HUES48 (cell line): ENCODE data around the gene TOX2.
A peak's percentile ranks its signal among the peaks of the same experiment; 100 is the strongest.

ENCODE experiments used
- H3K27ac ChIP-seq: one replicate; pipeline ENCODE4 v1.7.0; 2013; ENCODE audit warnings: low read depth, low read length, inconsistent platforms
- H3K27me3 ChIP-seq: 2 replicates; pipeline ENCODE4 v1.6.1; 2013; ENCODE audit warnings: mild to moderate bottlenecking, low read length; ENCODE audit not compliant: control insufficient read depth, insufficient read depth
- H3K36me3 ChIP-seq: 2 replicates; pipeline ENCODE4 v1.6.1; 2013; ENCODE audit warnings: low read length; ENCODE audit not compliant: control insufficient read depth, insufficient read depth
- H3K4me1 ChIP-seq: 2 replicates; pipeline ENCODE4 v1.6.1; 2013; ENCODE audit warnings: mild to moderate bottlenecking, low read length; ENCODE audit not compliant: control insufficient read depth, insufficient read depth
- H3K4me3 ChIP-seq: 2 replicates; pipeline ENCODE4 v1.5.1; 2013; ENCODE audit warnings: mild to moderate bottlenecking, low read depth, low read length
- H3K9ac ChIP-seq: 2 replicates; pipeline ENCODE4 v1.6.1; 2013; ENCODE audit warnings: mild to moderate bottlenecking, low read depth, low read length, moderate library complexity
- H3K9me3 ChIP-seq: 2 replicates; pipeline ENCODE4 v1.6.1; 2013; ENCODE audit warnings: low read length; ENCODE audit not compliant: control insufficient read depth, insufficient read depth

Gene TOX2, protein sequence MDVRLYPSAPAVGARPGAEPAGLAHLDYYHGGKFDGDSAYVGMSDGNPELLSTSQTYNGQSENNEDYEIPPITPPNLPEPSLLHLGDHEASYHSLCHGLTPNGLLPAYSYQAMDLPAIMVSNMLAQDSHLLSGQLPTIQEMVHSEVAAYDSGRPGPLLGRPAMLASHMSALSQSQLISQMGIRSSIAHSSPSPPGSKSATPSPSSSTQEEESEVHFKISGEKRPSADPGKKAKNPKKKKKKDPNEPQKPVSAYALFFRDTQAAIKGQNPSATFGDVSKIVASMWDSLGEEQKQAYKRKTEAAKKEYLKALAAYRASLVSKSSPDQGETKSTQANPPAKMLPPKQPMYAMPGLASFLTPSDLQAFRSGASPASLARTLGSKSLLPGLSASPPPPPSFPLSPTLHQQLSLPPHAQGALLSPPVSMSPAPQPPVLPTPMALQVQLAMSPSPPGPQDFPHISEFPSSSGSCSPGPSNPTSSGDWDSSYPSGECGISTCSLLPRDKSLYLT

DNA sequence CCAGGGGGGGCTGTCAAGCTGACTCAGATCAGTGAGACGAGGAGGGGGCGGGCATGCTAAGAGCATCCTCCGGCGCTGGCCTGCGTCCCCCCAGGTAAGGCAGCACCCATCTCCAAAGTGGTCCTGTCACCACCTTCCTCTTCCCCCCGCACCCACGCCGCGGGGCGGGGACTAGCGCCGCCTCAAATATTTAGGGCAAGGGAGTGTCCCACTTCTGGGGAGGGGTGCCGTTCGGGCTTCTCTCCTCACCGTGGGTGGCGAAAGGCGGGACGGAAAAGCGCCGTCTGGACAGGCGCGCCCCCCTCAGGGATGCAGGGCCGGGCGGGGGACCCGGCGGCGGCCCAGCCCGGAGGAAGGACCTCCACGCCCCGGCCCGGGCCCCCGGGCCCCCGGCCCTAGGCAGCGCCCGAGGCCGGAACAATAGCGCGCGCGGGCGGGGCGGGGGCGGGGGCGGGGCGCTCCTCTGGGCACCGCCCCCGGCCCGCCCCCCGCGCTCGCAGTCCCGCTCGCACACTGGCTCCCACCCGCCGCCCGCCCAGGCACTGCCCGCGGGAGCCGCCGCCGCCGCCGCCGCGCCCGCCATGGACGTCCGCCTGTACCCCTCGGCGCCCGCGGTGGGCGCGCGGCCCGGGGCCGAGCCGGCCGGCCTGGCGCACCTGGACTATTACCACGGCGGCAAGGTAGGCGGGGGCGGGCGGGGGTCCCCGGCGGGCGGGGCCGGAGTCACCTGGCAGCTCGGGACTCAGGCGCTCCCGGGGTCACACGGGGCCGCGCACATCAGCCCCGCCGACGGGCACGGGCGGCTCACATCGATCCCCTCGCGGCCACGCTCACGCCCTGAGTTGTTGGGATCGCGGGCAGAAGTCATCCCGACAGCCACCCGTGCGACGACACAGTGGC lies at the start of gene TOX2:
Gene TOX2 (plus strand): TSS at position 542 of the 900 bp plus-strand sequence. CDS start 40 bp downstream, at position 582.
- H3K4me3 ChIP-seq: peak within 1 kb of the TSS; percentile 65
- H3K9me3 ChIP-seq: no peaks in the 10 kb centered on the region
- no peak within 1 kb of the TSS for H3K27ac ChIP-seq
- peaks cover 3% of the 10 kb centered on the region for H3K4me1 ChIP-seq
- no peak within 1 kb of the TSS for H3K9ac ChIP-seq
- H3K27me3 ChIP-seq: peaks cover 47% of the 10 kb centered on the region
- H3K36me3 ChIP-seq: no peaks in the 10 kb centered on the region

DNA sequence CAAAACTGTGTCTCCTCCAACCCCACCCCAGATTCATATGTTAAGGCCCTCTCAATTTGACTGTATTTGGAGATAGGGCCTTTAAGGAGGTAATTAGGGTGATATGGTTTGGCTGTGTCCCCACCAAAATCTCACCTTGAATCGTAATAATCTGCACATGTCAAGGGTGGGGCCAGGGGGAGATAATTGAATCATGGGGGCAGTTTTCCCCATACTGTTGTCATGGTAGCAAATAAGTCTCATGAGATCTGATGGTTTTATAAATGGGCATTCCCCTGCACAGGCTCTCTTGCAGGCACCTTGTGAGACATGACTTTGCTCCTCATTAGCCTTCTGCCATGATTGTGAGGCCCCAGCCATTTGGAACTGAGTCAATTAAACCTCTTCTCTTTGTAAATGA lies 46.6 kb upstream of the TOX2 start:
- no peak overlapping the region for H3K27ac ChIP-seq
- no peaks in the 10 kb centered on the region for H3K4me1 ChIP-seq
- no peak overlapping the region for H3K4me3 ChIP-seq
- H3K27me3 ChIP-seq: no peaks in the 10 kb centered on the region
- no peak overlapping the region for H3K9ac ChIP-seq
- no peaks in the 10 kb centered on the region for H3K36me3 ChIP-seq
- no peaks in the 10 kb centered on the region for H3K9me3 ChIP-seq

DNA sequence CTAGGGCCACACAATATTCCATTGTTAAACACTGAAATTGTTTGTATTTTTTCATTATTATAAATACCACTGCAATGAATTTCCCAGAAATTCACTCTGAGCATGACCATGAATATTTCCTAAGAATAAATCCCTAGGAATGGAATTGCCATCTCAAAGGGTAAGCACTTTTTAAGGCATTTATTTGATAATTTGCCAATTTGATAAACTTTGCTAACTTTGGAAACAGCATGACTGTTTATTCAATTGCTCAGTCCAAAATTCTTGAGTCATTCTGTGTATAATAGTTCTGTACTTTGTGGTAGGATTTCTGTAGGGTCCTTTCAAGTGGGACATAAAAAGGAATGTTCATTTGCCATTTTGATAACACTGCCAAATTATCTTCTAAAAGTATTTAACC lies 44.2 kb upstream of the TOX2 start:
- Histone ChIP-seq H3K36me3 (no peaks in the 10 kb centered on the region), H3K27ac (no peak overlapping the region), H3K4me3 (no peak overlapping the region), H3K4me1 (no peaks in the 10 kb centered on the region), H3K9ac (no peak overlapping the region), H3K9me3 (no peaks in the 10 kb centered on the region), H3K27me3 (no peaks in the 10 kb centered on the region)

GRCh38 chr20:43878776-43879175 lies 35.9 kb upstream of the TOX2 start:
- H3K9me3 ChIP-seq: no peaks in the 10 kb centered on the region; the same call in 1 of the 2 replicates
- no peaks in the 10 kb centered on the region for H3K4me1 ChIP-seq
- H3K27me3 ChIP-seq: no peaks in the 10 kb centered on the region
- no peak overlapping the region for H3K4me3 ChIP-seq
- H3K9ac ChIP-seq: no peak overlapping the region
- H3K27ac ChIP-seq: no peak overlapping the region
- H3K36me3 ChIP-seq: no peaks in the 10 kb centered on the region

GRCh38 chr20:43893930-43894329 lies 20.7 kb upstream of the TOX2 start:
- H3K4me3 ChIP-seq: no peak overlapping the region
- H3K27ac ChIP-seq: peak overlapping the region; percentile 87
- H3K4me1 ChIP-seq: peaks cover 16% of the 10 kb centered on the region
- H3K27me3 ChIP-seq: no peaks in the 10 kb centered on the region
- H3K36me3 ChIP-seq: no peaks in the 10 kb centered on the region
- no peak overlapping the region for H3K9ac ChIP-seq
- peaks cover 6% of the 10 kb centered on the region; the same call in 1 of the 2 replicates for H3K9me3 ChIP-seq

DNA sequence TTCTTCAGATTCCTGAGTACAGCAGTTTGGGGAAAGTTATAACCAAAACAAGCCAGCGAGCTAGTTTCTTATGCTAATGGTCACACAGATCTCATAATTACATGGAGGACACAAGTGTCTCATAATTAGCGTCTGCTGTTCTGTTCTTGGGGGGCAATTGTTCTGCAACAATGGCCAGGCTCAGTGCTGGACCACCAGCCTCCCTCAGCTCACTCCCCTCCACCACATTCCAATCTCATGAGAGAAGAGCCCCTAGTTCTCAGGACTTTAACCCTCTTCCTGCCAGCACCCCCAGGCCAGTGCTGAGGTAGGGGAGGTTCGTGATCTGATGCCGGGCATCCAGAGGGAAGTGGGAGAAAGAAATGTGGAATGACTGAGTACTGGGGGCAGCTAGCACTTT lies 20.2 kb upstream of the TOX2 start:
- Histone ChIP-seq H3K27me3 (no peaks in the 10 kb centered on the region), H3K9me3 (peaks cover 4% of the 10 kb centered on the region; the same call in 1 of the 2 replicates), H3K36me3 (no peaks in the 10 kb centered on the region), H3K27ac (peak overlapping the region; percentile 87), H3K4me3 (no peak overlapping the region), H3K9ac (no peak overlapping the region), H3K4me1 (peaks cover 21% of the 10 kb centered on the region)

GRCh38 chr20:43895235-43895634 lies 19.4 kb upstream of the TOX2 start:
- H3K9ac ChIP-seq: no peak overlapping the region
- no peak overlapping the region; the same call in 1 of the 2 replicates for H3K4me3 ChIP-seq
- no peaks in the 10 kb centered on the region for H3K27me3 ChIP-seq
- peaks cover 29% of the 10 kb centered on the region for H3K4me1 ChIP-seq
- no peaks in the 10 kb centered on the region for H3K36me3 ChIP-seq
- H3K9me3 ChIP-seq: no peaks in the 10 kb centered on the region
- H3K27ac ChIP-seq: peak overlapping the region; percentile 87

GRCh38 chr20:43899274-43900120 lies 15.2 kb upstream of the TOX2 start:
- no peaks in the 10 kb centered on the region for H3K36me3 ChIP-seq
- peaks cover 29% of the 10 kb centered on the region for H3K4me1 ChIP-seq
- no peaks in the 10 kb centered on the region for H3K9me3 ChIP-seq
- no peak overlapping the region for H3K4me3 ChIP-seq
- H3K9ac ChIP-seq: no peak overlapping the region
- H3K27ac ChIP-seq: peak overlapping the region; percentile 70
- H3K27me3 ChIP-seq: no peaks in the 10 kb centered on the region

DNA sequence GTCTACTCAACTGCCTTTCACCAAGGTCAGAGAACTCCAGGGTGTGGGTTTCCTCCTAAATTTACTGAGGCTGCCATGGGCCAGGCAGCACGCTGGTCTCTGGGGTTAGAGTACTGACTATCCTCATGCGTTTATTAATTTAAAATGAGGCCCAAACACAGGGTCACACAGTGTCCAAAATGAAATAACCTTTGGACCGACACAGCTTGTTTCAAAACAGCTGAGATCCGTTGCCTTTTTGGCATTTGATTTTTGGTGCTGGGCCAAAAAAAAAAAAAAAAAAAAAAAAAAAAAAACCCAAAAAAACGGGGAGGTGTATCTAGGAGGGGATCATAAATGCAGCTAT lies 14.6 kb upstream of the TOX2 start:
- peak overlapping the region; percentile 70 for H3K27ac ChIP-seq
- H3K4me3 ChIP-seq: no peak overlapping the region
- no peaks in the 10 kb centered on the region for H3K36me3 ChIP-seq
- H3K4me1 ChIP-seq: peaks cover 28% of the 10 kb centered on the region
- no peaks in the 10 kb centered on the region for H3K9me3 ChIP-seq
- no peaks in the 10 kb centered on the region for H3K27me3 ChIP-seq
- no peak overlapping the region for H3K9ac ChIP-seq

DNA sequence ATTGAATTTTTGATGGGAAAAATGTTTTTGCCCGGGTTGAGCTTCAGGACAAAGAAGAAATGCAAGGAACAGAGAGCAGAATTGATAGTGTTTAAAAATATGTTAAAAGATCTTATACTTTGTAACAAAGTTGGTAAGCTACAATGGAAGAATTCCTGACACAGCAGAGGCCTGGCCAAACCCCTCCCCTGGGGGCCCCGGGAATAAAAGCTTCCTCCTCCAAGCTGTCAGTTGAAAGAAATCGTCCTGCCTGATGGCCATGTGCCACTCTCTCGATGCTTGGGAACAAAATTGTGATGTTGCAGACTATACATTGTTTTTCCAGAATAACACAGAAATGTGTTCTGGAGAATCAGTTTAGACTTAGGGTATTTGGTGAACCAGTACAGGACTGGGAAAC lies 14.2 kb upstream of the TOX2 start:
- Histone ChIP-seq H3K9me3 (no peaks in the 10 kb centered on the region), H3K4me1 (peaks cover 26% of the 10 kb centered on the region), H3K27me3 (no peaks in the 10 kb centered on the region), H3K4me3 (no peak overlapping the region), H3K9ac (no peak overlapping the region), H3K27ac (no peak overlapping the region), H3K36me3 (no peaks in the 10 kb centered on the region)
